ENCODE results near the gene PGF.
A peak's percentile ranks its signal among the peaks of the same experiment; 100 is the strongest.

The PGF gene

GRCh38 chr14:74915826-74916225 is 39.6 kb downstream of the PGF start:
- DNase-seq: no peak

GRCh38 chr14:74915426-74915825 is 40.0 kb downstream of the PGF start:
- no peak for DNase-seq

DNA sequence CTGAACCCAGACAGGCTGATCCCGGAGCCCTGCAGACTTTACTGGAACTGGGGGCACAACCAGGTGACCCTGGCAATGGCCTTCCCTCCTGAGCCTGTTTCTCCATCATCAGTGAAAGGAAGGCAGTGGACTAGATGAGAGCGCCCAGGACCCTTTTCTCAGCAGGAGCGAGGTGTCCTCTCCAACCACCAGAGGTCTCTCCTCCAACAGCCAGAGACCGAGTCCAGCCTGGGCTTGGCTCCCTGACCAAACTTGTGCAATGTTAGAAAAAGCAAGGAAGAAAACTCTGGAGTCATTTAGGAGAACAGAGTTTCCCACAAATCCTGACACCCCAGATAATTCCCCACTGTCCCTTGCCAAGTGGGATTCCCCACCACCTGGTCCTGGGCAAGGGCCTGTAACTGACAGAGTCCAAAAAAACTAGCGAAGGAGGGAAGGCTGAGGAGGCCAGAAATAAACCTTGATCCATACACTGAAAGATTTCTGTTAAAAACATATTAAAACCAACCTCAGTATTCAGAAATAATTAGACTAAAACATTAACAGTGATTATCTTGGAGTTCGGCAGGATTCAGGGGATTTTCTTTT is 41.3 kb downstream of the PGF start:
- DNase-seq: peak; percentile 14

DNA sequence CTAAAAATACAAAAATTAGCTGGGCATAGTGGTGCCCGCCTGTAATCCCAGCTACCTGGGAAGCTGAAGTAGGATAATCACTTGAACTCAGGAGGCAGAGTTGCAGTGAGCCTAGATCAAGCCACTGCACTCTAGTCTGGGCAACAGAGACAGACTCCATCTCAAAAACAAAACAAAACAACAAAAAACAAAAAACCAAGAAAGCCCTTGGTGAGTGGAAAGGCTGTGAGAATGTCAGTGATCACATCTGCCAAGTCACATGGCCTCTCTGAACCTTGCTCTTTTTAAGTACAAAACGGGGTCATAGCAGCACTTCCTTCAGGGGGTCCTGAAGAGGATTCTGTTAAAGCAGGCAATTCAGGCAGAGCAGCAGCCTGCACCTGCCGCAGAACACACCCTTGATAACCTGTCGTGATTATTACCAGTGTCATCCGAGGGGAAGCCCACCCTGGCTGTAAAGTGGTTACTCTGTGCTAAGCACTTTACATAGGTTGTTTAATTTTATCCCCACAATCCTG is 41.9 kb downstream of the PGF start:
- no peak for DNase-seq

DNA sequence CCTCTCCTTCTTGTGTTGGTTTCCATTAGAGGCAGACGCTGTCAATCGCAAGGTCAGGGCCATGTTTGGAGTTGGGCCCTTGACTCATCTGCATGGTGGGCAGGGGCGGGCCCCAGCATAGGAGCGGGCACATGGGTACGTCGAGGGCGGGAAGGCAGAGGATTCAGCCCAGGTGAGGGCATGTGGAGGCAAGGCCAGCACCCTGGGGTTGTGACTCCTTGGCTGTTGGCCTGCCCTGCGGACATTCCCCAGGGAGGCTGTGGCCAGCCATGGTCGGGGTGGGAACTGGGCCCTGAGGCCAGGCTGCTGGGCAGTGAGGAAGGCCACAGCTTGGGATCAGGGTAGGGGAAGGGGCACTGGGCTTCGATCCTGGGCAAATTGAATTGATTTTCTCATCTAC is 42.6 kb downstream of the PGF start:
- no peak for DNase-seq

DNA sequence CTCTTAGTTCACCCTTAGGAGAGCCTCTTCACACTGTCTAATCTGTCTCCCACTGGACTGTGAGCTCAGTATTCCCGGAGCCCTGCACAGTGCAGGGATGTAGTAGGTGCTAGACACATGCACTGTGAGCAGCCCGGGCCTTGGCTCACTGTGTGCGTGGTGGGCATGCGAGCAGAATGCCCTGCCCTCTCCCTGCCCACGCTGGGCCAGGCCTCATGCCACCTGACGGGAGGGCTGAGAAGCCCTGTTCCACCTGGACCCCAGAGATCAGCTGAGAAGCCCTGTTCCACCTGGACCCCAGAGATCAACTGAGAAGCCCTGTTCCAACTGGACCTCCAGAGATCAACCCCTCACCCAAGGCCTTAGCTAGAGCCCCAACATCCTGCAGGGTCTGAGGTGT is 43.3 kb downstream of the PGF start:
- no peak for DNase-seq

- DNase-seq: no peak
Measured at GRCh38 chr14:74911704-74912103, 43.7 kb downstream of the PGF start.

GRCh38 chr14:74911221-74911620 is 44.2 kb downstream of the PGF start:
- DNase-seq: no peak

- no peak for DNase-seq
Measured at GRCh38 chr14:74910556-74910955, 44.8 kb downstream of the PGF start.

DNA sequence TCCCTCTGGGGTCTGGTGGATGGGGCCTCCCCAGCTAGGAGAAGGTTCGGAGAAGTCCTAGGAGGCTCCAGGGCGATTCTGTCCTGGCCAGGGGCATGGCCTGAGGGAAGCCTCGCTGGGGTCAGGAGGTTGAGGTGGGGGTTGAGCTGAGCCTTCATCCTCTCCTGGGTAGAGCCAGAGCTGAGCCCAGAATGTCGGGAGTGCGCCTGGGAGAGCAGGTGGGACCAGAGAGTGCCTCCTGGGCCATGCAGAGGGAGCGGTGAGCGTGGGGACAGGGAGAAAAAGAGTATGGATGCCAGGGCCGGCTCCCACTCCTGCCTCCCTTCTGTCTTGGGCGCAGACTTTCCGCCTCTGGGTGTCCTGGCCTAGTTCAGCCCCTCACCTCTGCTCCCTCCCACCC is 45.5 kb downstream of the PGF start:
- DNase-seq: no peak

- DNase-seq: no peak
Measured at GRCh38 chr14:74909501-74909900, 45.9 kb downstream of the PGF start.

DNA sequence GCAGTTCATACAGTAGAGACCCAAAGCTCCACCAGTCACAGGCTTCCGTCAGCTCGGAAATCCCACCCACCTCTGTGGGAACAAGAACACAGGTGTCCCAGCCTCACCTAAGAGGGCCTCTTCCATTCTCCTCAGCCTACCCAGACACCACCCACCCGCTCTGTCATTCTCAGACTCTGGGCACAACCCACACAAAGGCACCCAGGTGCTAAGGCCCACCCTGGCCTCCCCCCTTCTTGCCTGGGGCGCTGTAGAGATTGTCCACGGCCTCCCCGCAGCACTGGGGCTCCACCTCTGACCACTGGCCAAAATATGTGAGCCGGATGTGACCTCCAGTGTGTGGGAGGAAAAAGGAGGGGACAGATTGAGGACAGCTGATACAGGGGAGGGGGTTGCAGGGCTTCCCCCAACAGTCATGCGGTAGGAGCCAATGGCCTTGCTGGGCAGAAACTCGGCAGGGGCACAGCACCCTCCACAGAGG is 46.5 kb downstream of the PGF start:
- DNase-seq: no peak

DNA sequence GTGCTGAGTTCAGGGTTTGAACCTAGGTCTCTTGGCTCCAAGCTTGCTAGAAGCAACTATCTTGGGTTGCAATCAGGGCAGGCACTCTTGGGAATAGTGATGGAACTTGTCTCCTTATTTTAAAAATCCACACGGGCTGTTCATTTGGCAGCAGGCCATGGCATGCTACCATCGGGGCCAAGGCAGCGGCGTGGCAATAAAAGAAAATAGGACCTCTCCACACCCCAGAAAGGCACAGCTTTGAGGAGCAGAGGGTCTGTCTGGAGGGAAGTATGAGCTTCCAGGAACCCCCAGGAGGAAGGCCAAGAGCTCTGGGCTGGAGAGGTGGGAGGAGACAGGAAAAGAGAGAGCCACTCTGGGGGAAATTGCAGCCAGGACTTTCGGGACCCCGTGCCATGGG is 47.7 kb downstream of the PGF start:
- no peak for DNase-seq

GRCh38 chr14:74906925-74907521 is 48.4 kb downstream of the PGF start:
- DNase-seq: no peak

GRCh38 chr14:74905595-74906142 is 49.7 kb downstream of the PGF start:
- DNase-seq: peak; percentile 78

DNA sequence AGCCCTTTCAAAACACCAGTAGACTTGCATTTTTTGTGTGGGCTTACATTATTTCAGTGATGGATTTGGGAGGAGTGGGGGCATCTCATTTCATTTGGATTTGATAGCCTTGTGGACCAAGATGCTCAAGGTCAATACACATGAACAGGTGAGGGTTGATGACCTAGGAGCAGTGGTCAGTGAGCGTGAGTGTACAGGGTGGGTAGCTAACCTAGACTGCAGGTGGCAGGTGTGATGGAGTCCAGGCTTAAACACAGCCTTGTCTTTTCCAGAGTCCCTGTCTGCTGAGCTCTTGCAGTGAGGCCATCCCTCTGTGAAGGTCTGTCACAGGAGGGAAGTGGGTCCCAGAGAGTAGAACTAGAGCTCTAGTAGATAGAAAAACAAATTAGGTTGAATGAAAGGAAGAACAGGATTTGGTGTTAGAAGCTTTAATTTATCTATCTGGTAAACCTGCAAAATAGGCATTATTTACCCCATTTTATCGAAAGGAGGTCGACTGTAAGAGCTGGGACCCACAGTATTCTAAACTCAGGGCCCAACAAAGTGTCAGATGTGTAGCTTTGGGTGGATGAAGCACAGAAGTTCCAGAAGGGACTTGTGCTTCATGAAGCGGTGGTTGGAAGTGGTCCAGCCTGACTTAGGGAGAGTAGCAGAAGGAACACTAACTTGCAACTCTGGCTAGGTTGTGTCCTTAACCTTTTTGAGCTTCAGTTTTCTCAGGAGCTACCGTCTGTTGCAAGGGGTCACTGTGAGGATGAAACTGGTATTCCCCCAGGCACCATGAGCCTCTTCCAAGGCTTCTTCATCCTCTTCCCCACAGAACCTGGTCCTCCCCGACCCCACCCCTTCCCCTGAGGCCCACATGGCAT is 50.5 kb downstream of the PGF start:
- no peak for DNase-seq

GRCh38 chr14:74902941-74903705 is 52.3 kb downstream of the PGF start:
- DNase-seq: no peak

GRCh38 chr14:74898694-74899093 is 56.7 kb downstream of the PGF start:
- DNase-seq: no peak

DNA sequence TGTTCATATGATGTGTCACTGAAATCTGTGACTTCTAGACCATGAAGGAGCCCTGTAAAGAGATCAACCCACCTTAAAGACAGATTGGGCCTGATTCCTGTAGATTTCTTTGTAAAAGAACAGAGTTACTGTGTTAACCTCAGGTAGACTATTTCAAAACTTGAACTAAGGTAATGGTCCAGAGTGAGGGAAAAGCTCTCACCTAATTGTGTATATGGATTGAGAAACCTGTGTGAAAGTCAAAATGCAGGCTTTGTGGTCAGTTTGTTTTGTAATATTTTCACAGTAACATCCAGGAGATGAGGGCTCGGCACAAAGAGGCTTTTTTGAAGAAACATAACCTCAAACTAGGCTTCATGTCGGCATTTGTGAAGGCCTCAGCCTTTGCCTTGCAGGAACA is 57.3 kb downstream of the PGF start:
- DNase-seq: no peak

GRCh38 chr14:74897642-74898041 is 57.8 kb downstream of the PGF start:
- no peak for DNase-seq

GRCh38 chr14:74896400-74896799 is 59.0 kb downstream of the PGF start:
- DNase-seq: no peak

GRCh38 chr14:74893614-74894091 is 61.7 kb downstream of the PGF start:
- DNase-seq: no peak

GRCh38 chr14:74892745-74893144 is 62.7 kb downstream of the PGF start:
- DNase-seq: no peak

All from CD4-positive, alpha-beta T cell treated with Interleukin-12 subunit alpha and Interleukin-12 subunit beta, for 1 hour (primary cell).